Skeletal muscle satellite cell (primary cell): ENCODE results near the gene SSH3. TPM values are rescaled to one million over a fixed set of nuclear protein-coding genes. Genes with fewer than 3 reads are reported as not detected.

Source experiments
- H3K27me3 ChIP-seq: 2 replicates; pipeline ENCODE4 v1.7.0; 2013; ENCODE audit warnings: low read length; ENCODE audit not compliant: control insufficient read depth, insufficient read depth
- H3K36me3 ChIP-seq: 2 replicates; pipeline ENCODE4 v1.7.0; 2013; ENCODE audit warnings: mild to moderate bottlenecking, control low read depth, low read length; ENCODE audit not compliant: insufficient read depth
- H3K4me1 ChIP-seq: 2 replicates; pipeline ENCODE4 v1.7.0; 2013; ENCODE audit warnings: low read length; ENCODE audit not compliant: control insufficient read depth, insufficient read depth
- H3K4me2 ChIP-seq: 2 replicates; pipeline ENCODE4 v1.7.0; 2013; ENCODE audit warnings: mild to moderate bottlenecking, low read length
- H3K4me3 ChIP-seq: 2 replicates; pipeline ENCODE4 v1.7.0; 2013; ENCODE audit warnings: low read length
- H3K9ac ChIP-seq: 2 replicates; pipeline ENCODE4 v1.7.0; 2013; ENCODE audit warnings: mild to moderate bottlenecking, low read depth, low read length, moderate library complexity
- H3K9me3 ChIP-seq: replicated peaks from 2 replicates; pipeline ENCODE4 v1.7.0; 2013; ENCODE audit warnings: mild to moderate bottlenecking, control low read depth, low read length
- small RNA-seq: library from RNA; depleted of rRNA; stranded (forward); fragments of <200 nt; gene quantifications from one replicate; pipeline ENCODE3, GENCODE V24; 2012

The SSH3 gene

GRCh38 chr11:67357831-67358670, 54.7 kb downstream of the SSH3 start:
- Histone ChIP-seq H3K4me1 (peaks cover 56% of the 10 kb centered on the region), H3K36me3 (peaks cover 19% of the 10 kb centered on the region), H3K4me2 (peak overlapping the region; percentile 30), H3K27me3 (no peaks in the 10 kb centered on the region), H3K4me3 (peak overlapping the region; percentile 8), H3K9me3 (no peaks in the 10 kb centered on the region), H3K9ac (peak overlapping the region; percentile 8)

Small RNA genes within 50 kb of the gene (small RNA-seq; reads per million reads assigned to genes)
- gene RN7SKP239 = not detected
